HG02623 (cell line): Measurements from ENCODE around the gene RNU6-1.

Experiments used
- ATAC-seq: cut with Tn5 transposase; IDR thresholded peaks from one replicate; pipeline ENCODE4 v1.9.1; 2021; ENCODE audit warnings: moderate library complexity; ENCODE audit not compliant: unreplicated experiment

Gene RNU6-1

GRCh38 chr15:67803996-67804843, 35.6 kb downstream of the RNU6-1 start:
- ATAC-seq, result no peak

GRCh38 chr15:67803299-67803698, 36.5 kb downstream of the RNU6-1 start:
- no peak for ATAC-seq

DNA sequence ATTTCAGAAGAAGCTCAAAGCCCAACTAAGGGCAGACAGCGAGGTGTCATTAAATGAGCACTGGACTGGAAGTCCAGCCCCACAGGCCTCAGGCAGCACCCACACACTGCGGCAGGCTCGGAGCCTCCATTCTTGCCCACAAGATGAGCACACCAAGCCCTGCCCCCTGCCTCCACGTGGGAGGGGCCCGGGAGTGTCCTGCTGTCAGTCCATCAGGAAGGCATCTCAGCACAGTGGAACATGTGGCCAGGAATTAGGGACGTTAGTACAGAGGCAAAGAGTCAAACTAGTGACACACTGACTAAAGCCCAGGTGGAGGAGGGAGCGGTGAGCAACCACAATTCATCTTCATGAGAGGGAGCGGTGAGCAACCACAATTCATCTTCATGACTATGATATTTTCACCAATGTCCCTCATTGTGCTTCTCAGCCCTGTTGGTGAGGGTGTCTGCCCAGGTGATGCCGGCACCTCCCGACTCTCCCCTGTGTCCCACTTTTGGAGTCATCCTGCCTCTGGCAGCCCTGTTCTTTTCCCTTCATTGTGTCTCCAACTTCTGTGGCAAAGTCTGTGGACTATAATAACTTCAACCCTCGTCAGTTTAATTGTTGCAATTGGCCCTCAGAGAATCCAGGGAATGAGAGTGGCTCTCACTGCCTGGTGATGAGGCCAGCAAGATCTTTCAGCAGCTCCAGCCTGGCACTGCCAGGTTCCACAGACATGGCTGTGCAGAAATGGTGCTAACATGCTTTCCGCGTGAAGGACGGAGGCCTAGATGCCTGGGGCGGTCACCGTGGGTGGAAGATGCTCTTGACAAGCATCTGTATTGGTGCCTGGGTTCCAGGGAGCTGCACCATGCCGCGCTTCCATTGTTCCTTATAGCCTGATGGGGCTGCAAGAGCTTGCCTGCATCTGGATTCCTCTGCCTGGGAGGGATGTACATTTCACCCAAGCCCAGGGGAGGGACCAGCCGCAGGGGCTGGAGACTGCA, 37.6 kb downstream of the RNU6-1 start:
- no peak for ATAC-seq

DNA sequence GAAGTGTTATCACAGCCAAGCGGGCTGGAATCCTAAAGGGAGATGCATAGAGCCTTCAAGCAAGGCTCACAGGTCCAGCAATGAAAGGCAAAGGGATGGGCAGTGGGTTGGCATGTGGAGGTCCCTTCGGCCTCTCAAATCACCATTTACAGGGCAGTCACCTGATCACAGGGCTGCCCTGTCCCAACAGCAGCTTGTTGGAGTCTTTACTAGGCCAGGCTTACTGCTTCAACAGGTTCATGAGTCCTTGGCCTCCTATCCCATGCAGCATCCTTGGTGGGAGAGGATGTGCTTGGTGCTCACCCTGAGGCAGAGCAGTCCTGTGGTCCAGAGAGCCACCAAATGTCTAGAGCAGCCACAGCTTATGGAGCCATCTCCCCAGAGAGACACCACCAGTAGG, 38.7 kb downstream of the RNU6-1 start:
- ATAC-seq, result no peak

DNA sequence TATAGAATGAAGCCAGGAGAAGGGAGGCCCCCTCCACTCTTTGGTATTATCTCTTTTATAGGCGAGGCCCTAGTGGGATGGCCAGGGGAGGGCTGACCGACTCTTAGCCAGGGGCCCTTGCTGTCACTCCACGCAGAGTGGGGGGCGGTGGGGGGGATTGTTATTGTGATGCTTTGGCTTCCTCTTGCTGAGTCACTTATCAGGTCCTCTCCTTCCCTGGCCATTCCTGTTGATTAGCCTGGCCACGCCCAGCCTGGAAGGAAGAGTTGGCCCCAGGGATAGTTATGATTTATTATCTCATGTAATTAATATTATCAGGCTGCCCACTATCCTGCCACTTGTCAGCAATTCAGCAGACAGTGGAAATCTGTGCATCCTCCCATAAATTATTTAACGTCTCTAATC, 40.0 kb downstream of the RNU6-1 start:
- ATAC-seq, result no peak

- ATAC-seq, result no peak
Measured at GRCh38 chr15:67796196-67797127, 43.4 kb downstream of the RNU6-1 start.

DNA sequence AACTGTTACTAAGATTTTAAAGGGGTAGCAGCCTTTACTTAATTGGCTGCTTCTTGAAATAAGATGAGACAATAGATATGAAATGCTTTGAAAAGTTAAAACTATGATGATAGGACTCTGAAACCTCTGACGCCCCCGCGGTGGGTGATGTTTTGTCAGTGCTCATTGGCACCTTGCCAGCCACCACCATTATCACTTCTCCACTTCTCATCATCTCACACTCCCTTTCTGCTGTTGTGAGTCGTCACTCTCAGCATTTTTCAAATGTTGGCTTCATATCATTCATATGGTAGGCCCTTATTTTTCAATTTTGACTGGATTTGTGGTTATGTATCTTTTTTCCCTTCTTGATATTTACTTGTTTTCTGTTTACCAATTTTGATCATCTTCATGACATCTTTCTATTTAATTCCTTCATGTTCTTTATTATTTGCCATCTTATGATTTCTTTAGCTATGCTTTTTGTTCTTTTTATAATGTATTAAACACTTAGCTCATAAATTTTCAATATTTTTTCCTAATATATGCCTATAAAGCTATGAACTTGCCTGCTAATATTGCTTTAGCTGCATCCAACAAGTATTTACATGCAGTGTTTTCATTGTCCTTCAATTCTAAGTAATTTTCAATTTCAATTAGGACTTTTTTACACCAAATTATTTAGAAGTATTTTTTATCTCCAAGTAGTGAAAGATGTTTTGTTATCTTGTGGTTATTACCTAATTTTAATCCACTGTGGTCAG, 44.8 kb downstream of the RNU6-1 start:
- ATAC-seq, result no peak

DNA sequence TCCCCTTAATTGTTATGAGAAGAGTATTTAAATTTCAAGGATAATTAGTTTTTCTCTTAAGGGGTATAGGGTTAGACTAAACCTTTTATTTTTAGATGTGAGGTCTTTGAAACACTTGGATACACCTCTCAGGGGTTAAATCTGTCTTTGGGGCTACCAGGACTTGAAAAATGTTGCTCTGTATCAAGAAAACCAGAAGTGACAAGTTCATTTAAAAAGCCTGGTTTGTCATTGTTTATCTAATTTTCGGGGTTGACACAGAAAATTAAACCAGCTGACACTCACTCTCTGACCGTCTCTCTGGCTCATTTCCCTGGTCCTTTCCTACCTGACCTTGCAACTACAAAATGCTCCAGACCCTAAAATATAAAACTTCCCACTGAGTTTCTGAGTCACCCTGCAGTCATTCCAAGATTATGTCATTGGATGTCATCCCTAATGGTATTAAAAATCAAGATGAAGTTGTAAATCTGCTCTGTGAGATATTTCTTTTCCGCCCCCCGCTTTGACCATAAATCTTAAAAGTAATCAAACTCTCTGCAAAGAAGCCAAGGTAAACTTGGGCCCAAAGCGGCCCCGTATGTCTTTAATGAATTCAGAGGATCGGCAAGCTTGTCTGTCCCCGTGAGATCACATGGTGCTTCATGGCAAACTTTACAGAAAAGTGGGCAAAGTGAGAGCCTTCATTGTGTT, 47.4 kb downstream of the RNU6-1 start:
- no peak for ATAC-seq

- no peak for ATAC-seq
Measured at GRCh38 chr15:67790610-67791319, 49.1 kb downstream of the RNU6-1 start.
